GM19395 (cell line): ENCODE measurements around the gene RXFP1.

Source experiments
- ATAC-seq: cut with Tn5 transposase; IDR thresholded peaks from one replicate; pipeline ENCODE4 v1.9.1; 2021; ENCODE audit warnings: mild to moderate bottlenecking, moderate library complexity; ENCODE audit not compliant: unreplicated experiment

The RXFP1 gene

GRCh38 chr4:158521484-158522088 is at the start of gene RXFP1:
RXFP1 (plus strand) TSS chr4:158521882; CDS start chr4:158521977, 95 bp downstream.
- ATAC-seq = no peak

GRCh38 chr4:158481811-158482210 is 39.9 kb upstream of the RXFP1 start:
- no peak for ATAC-seq

- no peak for ATAC-seq
Measured at GRCh38 chr4:158484173-158484885, 37.4 kb upstream of the RXFP1 start.

DNA sequence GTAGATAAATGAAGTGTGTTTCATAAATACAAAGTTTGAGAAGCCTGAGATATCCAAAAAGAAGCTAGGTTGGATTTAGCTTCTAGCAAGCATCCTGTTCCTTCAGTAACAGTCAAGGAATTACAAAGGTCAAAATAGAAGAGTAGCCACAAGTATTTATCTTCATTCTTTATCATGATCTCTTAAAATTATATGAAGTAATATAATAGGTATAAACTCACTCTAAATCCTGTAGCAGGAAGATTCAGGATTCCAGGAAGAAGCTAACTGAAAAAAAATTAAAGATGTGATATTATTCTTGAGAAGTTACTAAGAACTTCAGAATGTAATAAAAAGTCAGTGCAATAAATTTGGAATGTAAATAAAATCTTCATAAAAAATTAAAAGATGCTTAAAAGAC is 31.1 kb upstream of the RXFP1 start:
- no peak for ATAC-seq

DNA sequence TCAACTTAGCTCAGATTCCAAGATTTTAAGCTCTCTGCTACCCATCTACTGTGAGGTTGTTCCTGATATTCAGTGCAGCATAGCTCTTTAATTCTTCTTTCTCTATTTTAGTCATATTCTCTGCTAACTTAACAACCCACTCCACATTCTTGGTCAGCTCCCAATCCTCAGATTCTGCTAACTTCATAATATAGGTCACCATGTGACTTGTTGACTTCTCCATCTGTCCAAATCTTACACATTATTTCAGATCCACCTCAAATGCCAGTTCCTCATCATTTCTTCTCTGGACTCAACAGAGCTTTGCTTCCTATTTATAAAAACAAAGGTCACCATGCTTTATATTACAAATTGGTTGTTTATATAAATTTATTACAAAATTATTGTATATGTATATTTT is 29.3 kb upstream of the RXFP1 start:
- no peak for ATAC-seq

GRCh38 chr4:158496030-158496741 is 25.5 kb upstream of the RXFP1 start:
- no peak for ATAC-seq

DNA sequence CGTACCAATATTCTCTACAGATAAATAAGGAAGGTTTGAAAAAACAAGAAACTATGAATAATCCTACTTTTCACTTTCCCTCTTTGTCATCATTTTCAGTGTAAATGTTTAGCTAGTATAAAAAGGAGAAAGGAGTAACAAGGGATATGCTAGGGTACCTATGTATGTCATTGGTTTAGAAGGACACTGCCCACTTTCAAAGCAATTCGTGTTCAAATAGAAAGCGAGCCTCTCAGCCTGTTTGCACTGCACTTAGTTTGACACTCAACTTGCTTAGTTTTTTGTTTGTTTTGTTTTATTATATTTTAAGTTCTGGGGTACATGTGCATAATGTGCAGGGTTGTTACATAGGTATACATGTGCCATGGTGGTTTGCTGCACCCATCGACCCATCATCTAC is 21.6 kb upstream of the RXFP1 start:
- no peak for ATAC-seq

- no peak for ATAC-seq
Measured at GRCh38 chr4:158513256-158513655, 8.4 kb upstream of the RXFP1 start.

GRCh38 chr4:158519226-158519625 is 2.5 kb upstream of the RXFP1 start:
- ATAC-seq = no peak

DNA sequence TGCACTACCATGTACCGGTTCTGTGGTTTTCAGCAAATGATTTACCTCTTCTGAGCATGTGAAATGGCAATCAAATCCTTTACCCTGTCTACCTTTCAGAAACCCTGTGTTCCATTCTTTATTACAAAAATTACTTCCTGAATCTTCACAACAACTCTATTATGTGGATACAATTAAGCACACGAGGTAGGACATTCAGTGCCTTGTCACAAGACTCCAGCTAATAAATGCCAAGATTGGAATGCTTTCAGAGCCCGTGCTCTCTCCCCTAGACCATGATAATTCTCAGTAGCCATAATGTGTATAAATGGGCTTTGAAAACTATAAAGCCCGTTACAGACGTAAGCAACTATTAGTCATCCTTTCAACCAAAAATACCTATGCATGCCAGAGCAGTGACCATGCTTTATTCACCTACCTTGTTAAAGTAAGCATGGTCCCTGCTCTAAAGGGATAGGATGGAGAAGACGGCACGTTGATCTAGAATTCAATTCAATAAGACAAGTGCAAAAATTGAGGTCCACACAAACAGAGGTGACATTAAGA is 2.4 kb downstream of the RXFP1 start:
- ATAC-seq = no peak

- ATAC-seq = no peak
Measured at GRCh38 chr4:158527516-158527915, 5.8 kb downstream of the RXFP1 start.

DNA sequence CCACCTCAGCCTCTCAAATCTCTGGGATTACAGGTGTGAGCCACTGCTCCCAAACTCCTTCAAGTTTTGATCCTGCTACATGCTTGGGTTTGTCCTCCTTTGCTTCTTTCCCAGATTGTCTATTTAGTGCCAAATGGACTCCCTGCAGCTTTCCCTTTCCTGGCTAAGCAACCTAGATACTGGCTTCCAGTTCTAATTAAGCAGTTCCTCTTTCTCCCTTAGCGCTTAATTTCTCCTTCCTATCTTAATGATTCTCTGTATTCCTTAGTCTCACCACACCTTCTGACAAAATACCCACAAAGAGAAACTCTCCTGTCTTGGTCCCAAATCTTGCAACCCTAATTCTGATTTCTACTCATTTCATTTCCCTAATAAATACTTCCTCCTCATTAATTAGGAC is 7.8 kb downstream of the RXFP1 start:
- ATAC-seq = no peak

- no peak for ATAC-seq
Measured at GRCh38 chr4:158530381-158530780, 8.7 kb downstream of the RXFP1 start.

DNA sequence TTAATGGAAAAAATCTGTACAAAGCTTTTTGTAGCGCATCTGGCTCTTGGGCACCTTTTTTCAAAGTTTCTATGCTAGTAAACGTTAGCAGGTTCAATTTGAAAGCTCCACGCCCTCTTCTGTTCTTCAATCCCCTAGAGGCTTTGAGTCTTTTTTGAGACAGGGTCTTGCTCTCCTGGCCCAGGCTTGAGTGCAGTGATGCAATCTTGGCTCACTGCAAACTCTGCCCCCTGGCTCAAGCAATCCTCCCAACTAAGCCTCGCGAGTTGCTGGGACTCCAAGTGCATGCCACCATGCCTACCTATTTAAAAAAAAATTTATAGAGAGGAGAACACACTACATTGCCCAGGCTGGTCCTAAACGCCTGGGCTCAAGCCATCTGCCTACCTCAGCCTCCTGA is 9.2 kb downstream of the RXFP1 start:
- ATAC-seq = no peak

GRCh38 chr4:158532556-158533231 is 11.0 kb downstream of the RXFP1 start:
- no peak for ATAC-seq

- ATAC-seq = no peak
Measured at GRCh38 chr4:158534727-158535126, 13.0 kb downstream of the RXFP1 start.

- no peak for ATAC-seq
Measured at GRCh38 chr4:158535130-158535614, 13.5 kb downstream of the RXFP1 start.

DNA sequence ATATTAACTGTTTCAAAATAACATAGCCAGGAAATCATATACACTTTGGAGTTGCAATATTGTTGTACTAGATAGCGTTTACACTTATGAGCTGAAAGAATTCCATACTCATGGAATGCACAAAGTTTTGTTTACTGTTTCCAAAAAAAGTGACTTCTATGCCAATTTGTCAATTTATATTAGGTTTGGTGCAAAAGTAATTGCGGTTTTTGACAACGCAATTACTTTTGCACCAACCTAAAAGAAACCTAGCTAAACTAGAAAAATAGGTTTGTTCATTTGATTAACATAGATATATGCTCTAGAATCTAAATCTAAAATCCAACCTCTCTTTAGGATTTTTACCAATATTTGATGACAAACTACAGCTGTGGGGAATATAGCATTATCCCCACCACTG is 15.2 kb downstream of the RXFP1 start:
- no peak for ATAC-seq

DNA sequence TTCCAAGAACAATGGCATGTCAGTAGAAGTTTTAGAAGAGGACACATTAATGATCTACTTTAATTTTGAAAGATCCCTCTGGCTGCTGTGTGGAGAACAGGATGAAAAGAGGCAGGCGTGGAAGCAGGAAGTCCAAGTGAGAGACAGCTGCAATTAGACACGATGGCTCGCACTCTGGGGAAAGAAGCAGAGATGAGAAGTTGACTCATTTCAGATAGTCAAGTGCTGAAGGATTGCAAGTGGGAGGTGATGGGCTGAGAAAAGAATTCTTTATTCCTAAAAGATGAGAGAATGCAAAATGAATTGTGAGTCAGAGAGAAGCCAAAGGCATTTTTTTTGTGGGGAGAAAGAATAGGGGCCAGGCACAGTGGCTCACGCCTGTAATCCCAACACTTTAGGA is 16.5 kb downstream of the RXFP1 start:
- no peak for ATAC-seq

GRCh38 chr4:158538911-158539310 is 17.2 kb downstream of the RXFP1 start:
- ATAC-seq = no peak
